Measurements from ENCODE around the gene SAMD3.

- TF ChIP-seq PKNOX1 (IDR thresholded peaks at IDR 0.05) (no peak), SP1 (IDR thresholded peaks at IDR 0.05) (no peak), ARNT (IDR thresholded peaks at IDR 0.05) (no peak), ELF4 (IDR thresholded peaks at IDR 0.05) (no peak), FOXK2 (IDR thresholded peaks at IDR 0.05) (no peak), L3MBTL2 (conservative IDR thresholded peaks at IDR 0.05) (no peak), TARDBP (IDR thresholded peaks at IDR 0.05) (no peak)
Measured at GRCh38 chr6:130178692-130179091, 44.1 kb downstream of the SAMD3 start.
